Measurements from ENCODE around the gene CLCN4. TPM values are rescaled to one million over a fixed set of nuclear protein-coding genes. Genes with fewer than 3 reads are reported as not detected.

CLCN4 gene
- 26.7 TPM for total RNA-seq
- long read RNA-seq, full-length matches to known transcripts = 2 of 4 reads
- long read RNA-seq, partial matches to known transcripts = 2 of 4 reads
- long read RNA-seq, other reads (novel, unspliced or antisense) = 0 of 4 reads

- ATAC-seq (peak; percentile 80), DNase-seq (ENCODE audit: missing footprints) (peak; percentile 79)
- intact Hi-C loops (cut with DNase I) = no loop called here
These were observed at the start of gene CLCN4 for GRCh38 chrX:10156199-10157031. Gene CLCN4, plus strand, starts transcription at chrX:10156975. Its CDS starts 28,058 bp downstream, at chrX:10185033.

- ATAC-seq (no peak), DNase-seq (ENCODE audit: missing footprints) (no peak)
- intact Hi-C loops (cut with DNase I) = no loop called here
These were observed 49.3 kb upstream of the CLCN4 start for GRCh38 chrX:10107483-10107882.

- intact Hi-C loops (cut with DNase I) = no loop called here
- DNase-seq (ENCODE audit: missing footprints) (no peak), ATAC-seq (no peak)
These were observed 48.5 kb upstream of the CLCN4 start for GRCh38 chrX:10108288-10108687.

- ATAC-seq = peak; percentile 86
- intact Hi-C loops (cut with DNase I) = loop anchor here (5.0 kb wide), 1 partner anchor 97 kb away; no protein-coding TSS in a partner anchor
- peak; percentile 74 for DNase-seq (ENCODE audit: missing footprints)
These were observed 47.1 kb upstream of the CLCN4 start for GRCh38 chrX:10109695-10110094.

GRCh38 chrX:10110316-10110935, 46.3 kb upstream of the CLCN4 start:
- intact Hi-C loops (cut with DNase I) = loop anchor here (5.0 kb wide), 1 partner anchor 98 kb away; no protein-coding TSS in a partner anchor
- DNase-seq (ENCODE audit: missing footprints) = no peak
- ATAC-seq = no peak

- intact Hi-C loops (cut with DNase I) = loop anchor here (5.0 kb wide), 1 partner anchor 99 kb away; no protein-coding TSS in a partner anchor
- DNase-seq (ENCODE audit: missing footprints) = no peak
- peak; percentile 6 for ATAC-seq
These were observed 45.8 kb upstream of the CLCN4 start for GRCh38 chrX:10110984-10111363.

- no peak for DNase-seq (ENCODE audit: missing footprints)
- ATAC-seq = peak; percentile 38
These were observed 45.2 kb upstream of the CLCN4 start for GRCh38 chrX:10111364-10112148.

GRCh38 chrX:10112510-10112909, 44.3 kb upstream of the CLCN4 start:
- intact Hi-C loops (cut with DNase I) = loop anchor here (5.0 kb wide), 1 partner anchor 100 kb away; no protein-coding TSS in a partner anchor
- no peak for ATAC-seq
- no peak for DNase-seq (ENCODE audit: missing footprints)

More at GRCh38 chrX:10111364-10112148, 45.2 kb upstream of the CLCN4 start:
- intact Hi-C loops (cut with DNase I) = loop anchor here (5.0 kb wide), 1 partner anchor 99 kb away; no protein-coding TSS in a partner anchor

GRCh38 chrX:10115082-10115481, 41.7 kb upstream of the CLCN4 start:
- no peak for DNase-seq (ENCODE audit: missing footprints)
- no peak for ATAC-seq
- intact Hi-C loops (cut with DNase I) = loop anchor here (5.0 kb wide), 1 partner anchor 243 kb away; no protein-coding TSS in a partner anchor

- ATAC-seq (no peak), DNase-seq (ENCODE audit: missing footprints) (no peak)
- intact Hi-C loops (cut with DNase I) = loop anchor here (5.0 kb wide), 1 partner anchor 245 kb away; no protein-coding TSS in a partner anchor
These were observed 39.5 kb upstream of the CLCN4 start for GRCh38 chrX:10117301-10117700.

GRCh38 chrX:10117864-10118377, 38.9 kb upstream of the CLCN4 start:
- intact Hi-C loops (cut with DNase I) = loop anchor here (5.0 kb wide), 1 partner anchor 246 kb away; no protein-coding TSS in a partner anchor
- no peak for DNase-seq (ENCODE audit: missing footprints)
- ATAC-seq = no peak

- intact Hi-C loops (cut with DNase I) = loop anchor here (5.0 kb wide), 1 partner anchor 246 kb away; no protein-coding TSS in a partner anchor
- no peak for ATAC-seq
- DNase-seq (ENCODE audit: missing footprints) = no peak
These were observed 38.2 kb upstream of the CLCN4 start for GRCh38 chrX:10118530-10118929.

- intact Hi-C loops (cut with DNase I) = loop anchor here (1.0 to 5.0 kb wide), 2 partner anchors 123 to 247 kb away; no protein-coding TSS in a partner anchor
- ATAC-seq = peak; percentile 69
These were observed 37.3 kb upstream of the CLCN4 start for GRCh38 chrX:10119399-10119990.

GRCh38 chrX:10120331-10120730, 36.4 kb upstream of the CLCN4 start:
- intact Hi-C loops (cut with DNase I) = loop anchor here (5.0 kb wide), 1 partner anchor 238 kb away; no protein-coding TSS in a partner anchor
- ATAC-seq (no peak), DNase-seq (ENCODE audit: missing footprints) (no peak)

More at GRCh38 chrX:10119399-10119990, 37.3 kb upstream of the CLCN4 start:
- DNase-seq (ENCODE audit: missing footprints) = no peak

GRCh38 chrX:10120828-10121227, 35.9 kb upstream of the CLCN4 start:
- ATAC-seq = no peak
- intact Hi-C loops (cut with DNase I) = loop anchor here (5.0 kb wide), 1 partner anchor 239 kb away; no protein-coding TSS in a partner anchor

GRCh38 chrX:10121787-10122186, 35.0 kb upstream of the CLCN4 start:
- DNase-seq (ENCODE audit: missing footprints) = no peak
- intact Hi-C loops (cut with DNase I) = loop anchor here (5.0 kb wide), 1 partner anchor 239 kb away; no protein-coding TSS in a partner anchor

More at GRCh38 chrX:10120828-10121227, 35.9 kb upstream of the CLCN4 start:
- DNase-seq (ENCODE audit: missing footprints) = no peak

GRCh38 chrX:10124506-10125247, 32.1 kb upstream of the CLCN4 start:
- intact Hi-C loops (cut with DNase I) = loop anchor here (5.0 kb wide), 1 partner anchor 242 kb away; no protein-coding TSS in a partner anchor
- ATAC-seq (no peak), DNase-seq (ENCODE audit: missing footprints) (no peak)

More at GRCh38 chrX:10121787-10122186, 35.0 kb upstream of the CLCN4 start:
- no peak for ATAC-seq

Data from Right ventricle myocardium inferior (tissue), 1 donor.